ENCODE results near the gene CEP170B. TPM values are rescaled to one million over a fixed set of nuclear protein-coding genes. Genes with fewer than 3 reads are reported as not detected.
A peak's percentile ranks its signal among the peaks of the same experiment; 100 is the strongest.

The CEP170B gene
- total RNA-seq, 2 experiments from 2014 or later: 5.7 to 6.3 TPM

DNA sequence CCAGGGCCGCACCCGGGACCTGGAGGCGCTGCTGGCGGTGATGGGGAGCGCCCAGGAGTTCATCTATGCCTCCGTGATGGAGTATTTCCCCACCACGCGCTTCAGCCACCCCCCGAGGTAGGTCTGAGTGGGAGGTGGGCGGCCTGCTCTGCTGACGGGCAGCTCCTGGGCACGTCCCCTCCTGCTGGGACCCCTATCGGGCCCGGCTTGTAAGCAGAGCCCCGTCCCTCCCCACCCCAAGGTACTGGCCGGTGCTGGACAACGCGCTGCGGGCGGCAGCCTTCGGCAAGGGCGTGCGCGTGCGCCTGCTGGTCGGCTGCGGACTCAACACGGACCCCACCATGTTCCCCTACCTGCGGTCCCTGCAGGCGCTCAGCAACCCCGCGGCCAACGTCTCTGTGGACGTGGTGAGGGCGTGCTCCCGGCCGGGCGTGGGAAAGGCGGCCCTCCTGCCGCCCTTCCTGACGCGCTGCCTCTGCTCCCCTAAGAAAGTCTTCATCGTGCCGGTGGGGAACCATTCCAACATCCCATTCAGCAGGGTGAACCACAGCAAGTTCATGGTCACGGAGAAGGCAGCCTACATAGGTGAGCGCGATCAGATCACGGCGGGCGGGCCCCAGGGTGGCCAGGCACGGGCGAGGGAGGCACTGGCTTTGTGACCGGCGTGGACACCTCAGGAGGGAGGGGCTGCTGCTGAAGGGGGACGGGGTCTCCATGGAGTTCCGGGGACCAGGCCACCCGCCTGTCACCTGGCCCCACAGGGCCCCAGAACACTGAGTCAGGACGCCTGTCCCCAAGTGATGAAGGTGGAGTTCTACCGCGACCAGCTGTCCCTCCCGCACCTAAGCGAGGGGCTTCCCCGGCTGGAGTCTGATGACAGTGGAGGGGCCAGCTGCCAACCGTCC lies 67.0 kb downstream of the CEP170B start:
- ATAC-seq (ENCODE audit: low read depth): no peak
- peaks cover 19% of the 10 kb centered on the region for H3K27me3 Mint-ChIP-seq

DNA sequence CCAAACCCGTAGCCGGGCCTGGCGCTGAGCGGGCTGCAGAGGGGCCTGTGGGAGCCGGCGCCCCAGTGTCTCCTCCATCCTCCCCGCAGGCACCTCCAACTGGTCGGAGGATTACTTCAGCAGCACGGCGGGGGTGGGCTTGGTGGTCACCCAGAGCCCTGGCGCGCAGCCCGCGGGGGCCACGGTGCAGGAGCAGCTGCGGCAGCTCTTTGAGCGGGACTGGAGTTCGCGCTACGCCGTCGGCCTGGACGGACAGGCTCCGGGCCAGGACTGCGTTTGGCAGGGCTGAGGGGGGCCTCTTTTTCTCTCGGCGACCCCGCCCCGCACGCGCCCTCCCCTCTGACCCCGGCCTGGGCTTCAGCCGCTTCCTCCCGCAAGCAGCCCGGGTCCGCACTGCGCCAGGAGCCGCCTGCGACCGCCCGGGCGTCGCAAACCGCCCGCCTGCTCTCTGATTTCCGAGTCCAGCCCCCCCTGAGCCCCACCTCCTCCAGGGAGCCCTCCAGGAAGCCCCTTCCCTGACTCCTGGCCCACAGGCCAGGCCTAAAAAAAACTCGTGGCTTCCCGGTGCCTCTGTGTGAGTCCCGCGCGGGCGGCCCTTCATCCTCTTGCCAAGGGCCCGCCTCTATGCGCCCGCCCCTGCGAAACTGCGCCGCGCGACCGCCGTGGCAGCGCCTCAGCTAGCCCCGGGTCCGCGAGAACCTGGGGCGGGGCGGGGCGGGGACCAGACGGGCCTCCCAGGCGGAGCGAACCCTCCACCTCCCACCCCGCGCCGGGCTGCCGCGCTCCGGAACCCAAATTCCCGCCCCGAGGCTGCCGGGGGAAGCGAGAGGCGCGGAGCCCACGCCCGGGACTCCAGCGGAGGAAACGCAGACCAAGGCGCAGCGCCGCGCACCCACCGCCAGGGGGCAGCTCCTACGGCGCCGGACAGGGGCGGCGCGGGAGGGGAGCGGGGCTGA lies 67.9 kb downstream of the CEP170B start:
- Mint-ChIP-seq H3K36me3 (no peaks in the 10 kb centered on the region), H3K9me3 (no peaks in the 10 kb centered on the region), H3K4me1 (peaks cover 2% of the 10 kb centered on the region), H3K27me3 (peaks cover 24% of the 10 kb centered on the region), H3K4me3 (peak overlapping the region; percentile 67), H3K27ac (no peak overlapping the region)
- ATAC-seq (ENCODE audit: low read depth) (peak; percentile 82), DNase-seq (peak; percentile 93)
- POLR2A ChIA-PET: no interaction called here

More for the DNA sequence above, 67.0 kb downstream of the CEP170B start:
- Mint-ChIP-seq H3K9me3 (no peaks in the 10 kb centered on the region), H3K27ac (no peak overlapping the region), H3K36me3 (no peaks in the 10 kb centered on the region), H3K4me1 (peaks cover 2% of the 10 kb centered on the region), H3K4me3 (no peak overlapping the region)
- POLR2A ChIA-PET: no interaction called here
- peak; percentile 29 for DNase-seq

- H3K36me3 Mint-ChIP-seq: no peaks in the 10 kb centered on the region
- peaks cover 32% of the 10 kb centered on the region for H3K27me3 Mint-ChIP-seq
- H3K9me3 Mint-ChIP-seq: no peaks in the 10 kb centered on the region
- no peak overlapping the region for H3K27ac Mint-ChIP-seq
- peak overlapping the region; percentile 43 for H3K4me3 Mint-ChIP-seq
- peaks cover 2% of the 10 kb centered on the region for H3K4me1 Mint-ChIP-seq
- DNase-seq (peak; percentile 31), ATAC-seq (ENCODE audit: low read depth) (no peak)
- POLR2A ChIA-PET: no interaction called here
Observed at GRCh38 chr14:104933746-104934733, 69.0 kb downstream of the CEP170B start.

DNA sequence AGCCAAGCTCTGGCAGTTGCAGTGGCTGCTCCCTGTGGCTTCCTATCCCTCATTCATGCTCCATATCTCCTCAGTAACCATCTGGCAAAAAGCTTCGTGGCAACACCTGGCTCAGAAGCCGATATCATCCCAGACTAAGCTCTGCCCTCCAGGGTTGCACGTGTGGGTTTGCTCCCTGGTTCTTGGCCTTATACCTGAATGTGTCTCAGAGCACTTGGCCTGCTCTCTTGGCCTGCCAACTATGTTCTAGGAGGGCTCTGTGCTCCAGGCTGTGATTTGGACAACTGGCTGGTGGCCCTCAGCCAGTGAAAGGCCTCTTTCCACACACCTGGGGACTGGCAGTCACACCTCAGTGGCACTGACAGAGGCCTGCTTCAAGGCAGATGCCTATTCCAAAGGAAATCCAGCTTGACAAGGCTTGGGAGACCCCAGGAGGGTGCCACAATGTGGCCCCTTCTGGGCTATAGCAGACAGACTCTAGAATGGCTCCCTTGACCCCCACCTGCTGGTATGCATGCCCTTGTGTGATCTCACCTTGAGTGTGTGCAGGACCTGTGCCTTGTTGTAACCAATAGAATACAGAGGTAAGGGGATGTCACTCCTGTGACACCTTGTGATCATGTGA lies 70.1 kb downstream of the CEP170B start:
- H3K27ac Mint-ChIP-seq: no peak overlapping the region

GRCh38 chr14:104935955-104936354 lies 70.9 kb downstream of the CEP170B start:
- H3K9me3 Mint-ChIP-seq: no peaks in the 10 kb centered on the region
- H3K4me1 Mint-ChIP-seq: peaks cover 2% of the 10 kb centered on the region
- H3K27ac Mint-ChIP-seq: no peak overlapping the region
- peaks cover 39% of the 10 kb centered on the region for H3K27me3 Mint-ChIP-seq
- DNase-seq: peak; percentile 26
- no peak overlapping the region for H3K4me3 Mint-ChIP-seq
- POLR2A ChIA-PET: no interaction called here
- ATAC-seq (ENCODE audit: low read depth): no peak
- no peaks in the 10 kb centered on the region for H3K36me3 Mint-ChIP-seq

More for the DNA sequence above, 70.1 kb downstream of the CEP170B start:
- no peak for ATAC-seq (ENCODE audit: low read depth)
- Mint-ChIP-seq H3K9me3 (no peaks in the 10 kb centered on the region), H3K27me3 (peaks cover 38% of the 10 kb centered on the region), H3K36me3 (no peaks in the 10 kb centered on the region), H3K4me1 (peaks cover 2% of the 10 kb centered on the region), H3K4me3 (no peak overlapping the region)
- POLR2A ChIA-PET: no interaction called here
- DNase-seq: peak; percentile 31

GRCh38 chr14:104936361-104937155 lies 71.5 kb downstream of the CEP170B start:
- DNase-seq: no peak
- POLR2A ChIA-PET: no interaction called here
- ATAC-seq (ENCODE audit: low read depth): no peak

GRCh38 chr14:104937161-104937560 lies 72.1 kb downstream of the CEP170B start:
- POLR2A ChIA-PET: no interaction called here
- DNase-seq (no peak), ATAC-seq (ENCODE audit: low read depth) (no peak)
- H3K9me3 Mint-ChIP-seq: no peaks in the 10 kb centered on the region
- H3K36me3 Mint-ChIP-seq: no peaks in the 10 kb centered on the region
- H3K27me3 Mint-ChIP-seq: peaks cover 39% of the 10 kb centered on the region
- H3K4me3 Mint-ChIP-seq: no peak overlapping the region
- peaks cover 2% of the 10 kb centered on the region for H3K4me1 Mint-ChIP-seq
- no peak overlapping the region for H3K27ac Mint-ChIP-seq

More at GRCh38 chr14:104936361-104937155, 71.5 kb downstream of the CEP170B start:
- Mint-ChIP-seq H3K9me3 (no peaks in the 10 kb centered on the region), H3K4me1 (peaks cover 2% of the 10 kb centered on the region), H3K4me3 (no peak overlapping the region), H3K27ac (no peak overlapping the region), H3K27me3 (peaks cover 39% of the 10 kb centered on the region), H3K36me3 (no peaks in the 10 kb centered on the region)

DNA sequence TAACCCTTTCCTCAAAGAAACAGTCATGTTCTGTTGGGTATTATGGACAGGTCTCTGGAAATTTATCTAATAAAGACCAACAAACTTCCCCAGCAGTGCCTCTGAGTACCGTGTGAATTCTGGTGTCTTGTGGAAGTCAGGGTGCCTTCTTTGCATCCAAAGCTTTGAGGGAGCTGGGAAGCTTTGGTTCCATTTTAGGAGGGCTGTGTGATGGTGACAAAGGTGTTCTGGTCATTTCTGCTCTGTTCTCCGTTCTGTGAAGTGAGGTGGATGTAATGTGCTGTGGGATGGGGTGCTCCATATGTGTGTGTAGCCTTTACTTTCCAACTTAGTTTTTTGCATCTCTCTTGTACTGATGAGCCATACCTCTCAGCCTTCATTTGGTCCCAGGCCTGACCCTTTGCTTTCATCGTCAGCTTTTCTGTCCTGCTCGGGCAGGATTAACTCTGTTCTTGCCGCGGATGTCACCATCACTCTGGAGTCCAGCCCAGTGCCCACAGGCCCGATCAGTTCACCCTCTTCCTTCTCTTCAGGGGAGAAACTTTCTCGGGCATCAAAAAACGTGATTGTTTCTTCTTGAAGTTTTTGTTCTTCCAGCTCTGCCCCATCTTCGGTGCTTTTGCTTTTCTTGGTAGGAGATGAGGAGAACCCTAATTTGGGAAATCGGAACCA lies 72.8 kb downstream of the CEP170B start:
- Mint-ChIP-seq H3K4me1 (peaks cover 2% of the 10 kb centered on the region), H3K27ac (no peak overlapping the region), H3K9me3 (no peaks in the 10 kb centered on the region), H3K4me3 (no peak overlapping the region), H3K36me3 (no peaks in the 10 kb centered on the region), H3K27me3 (peaks cover 39% of the 10 kb centered on the region)
- ATAC-seq (ENCODE audit: low read depth): no peak
- DNase-seq: no peak
- POLR2A ChIA-PET: no interaction called here

DNA sequence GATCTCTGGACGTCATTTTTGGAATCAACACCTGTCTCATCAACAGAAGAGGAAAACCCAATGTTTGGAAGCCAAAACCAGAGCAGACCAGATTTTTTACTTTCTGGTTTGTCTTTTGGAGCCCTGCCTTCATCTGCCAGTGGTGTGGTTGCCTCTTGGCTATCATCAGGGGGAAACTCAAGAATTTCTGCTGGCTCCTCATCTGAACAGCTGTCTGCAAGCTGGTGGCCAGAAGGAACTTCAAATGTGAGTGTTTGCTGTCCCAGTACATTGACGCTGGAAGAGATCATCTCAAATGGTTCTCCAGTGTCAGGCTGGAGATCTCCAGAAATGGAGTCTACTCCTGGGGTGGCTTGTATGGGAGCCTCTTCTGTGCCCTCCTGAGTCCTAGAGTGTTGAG lies 73.4 kb downstream of the CEP170B start:
- DNase-seq: no peak
- Mint-ChIP-seq H3K36me3 (no peaks in the 10 kb centered on the region), H3K4me1 (peaks cover 2% of the 10 kb centered on the region), H3K9me3 (no peaks in the 10 kb centered on the region), H3K27ac (no peak overlapping the region), H3K4me3 (no peak overlapping the region), H3K27me3 (peaks cover 39% of the 10 kb centered on the region)
- POLR2A ChIA-PET: no interaction called here
- no peak for ATAC-seq (ENCODE audit: low read depth)

DNA sequence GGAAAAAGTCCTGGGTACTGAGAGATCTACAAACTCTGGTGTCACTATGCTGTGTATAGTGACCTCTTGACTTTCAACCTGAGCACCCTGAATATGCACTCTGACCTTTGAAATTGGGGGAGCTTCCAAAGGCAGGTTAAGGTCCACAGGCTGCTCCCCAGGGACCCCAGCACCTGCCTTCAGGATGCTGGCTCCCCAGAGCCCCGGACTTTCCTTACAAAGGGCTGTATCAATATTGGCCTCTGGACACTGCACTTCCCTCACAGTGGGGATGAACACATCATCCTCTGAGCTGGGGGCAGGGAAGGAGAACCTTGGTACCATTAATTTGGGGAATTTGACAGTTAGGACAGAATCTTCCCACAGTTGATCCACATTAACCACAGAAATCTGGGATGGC lies 73.9 kb downstream of the CEP170B start:
- Mint-ChIP-seq H3K36me3 (no peaks in the 10 kb centered on the region), H3K27me3 (peaks cover 38% of the 10 kb centered on the region), H3K4me1 (peaks cover 2% of the 10 kb centered on the region), H3K9me3 (no peaks in the 10 kb centered on the region), H3K4me3 (no peak overlapping the region), H3K27ac (no peak overlapping the region)
- ATAC-seq (ENCODE audit: low read depth) (no peak), DNase-seq (no peak)
- POLR2A ChIA-PET: no interaction called here

- H3K27ac Mint-ChIP-seq: no peak overlapping the region
- H3K36me3 Mint-ChIP-seq: no peaks in the 10 kb centered on the region
- POLR2A ChIA-PET: no interaction called here
- H3K9me3 Mint-ChIP-seq: no peaks in the 10 kb centered on the region
- H3K27me3 Mint-ChIP-seq: peaks cover 29% of the 10 kb centered on the region
- DNase-seq (no peak), ATAC-seq (ENCODE audit: low read depth) (no peak)
- no peaks in the 10 kb centered on the region for H3K4me1 Mint-ChIP-seq
- H3K4me3 Mint-ChIP-seq: no peak overlapping the region
Observed at GRCh38 chr14:104939666-104940410, 74.8 kb downstream of the CEP170B start.
